Measurements from ENCODE around the gene PDILT.

PDILT gene

DNA sequence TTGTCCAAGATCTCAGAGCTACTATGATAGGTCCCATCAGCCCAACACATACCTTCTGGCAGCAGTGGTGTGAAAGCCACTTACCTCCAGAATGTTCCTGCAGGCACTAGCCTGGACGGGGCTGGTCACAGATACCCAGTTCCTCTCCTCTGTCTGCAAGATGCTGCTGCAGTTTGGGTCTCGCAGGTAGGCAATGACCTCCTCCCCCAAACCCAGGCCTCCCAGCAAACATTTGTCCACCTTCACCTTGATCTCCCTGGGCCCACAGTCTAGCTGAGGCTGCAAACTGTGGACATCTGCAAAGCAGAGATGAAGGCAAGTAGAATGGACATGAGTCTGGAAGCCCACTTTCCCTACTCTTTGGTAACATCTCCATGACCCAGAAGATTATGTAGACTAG, 84.4 kb downstream of the PDILT start:
- ChIA-PET CTCF (interaction anchor here (1.3 kb wide), 1 partner anchor 20 kb away, joined by 8 read pairs; no protein-coding TSS in a partner anchor), POLR2A (no interaction called here)
- no peak for TF ChIP-seq ZNF221 (tag by site-specific recombination; IDR thresholded peaks at IDR 0.05; ENCODE audit: borderline replicate concordance)
- TF ChIP-seq, protein P1, sequence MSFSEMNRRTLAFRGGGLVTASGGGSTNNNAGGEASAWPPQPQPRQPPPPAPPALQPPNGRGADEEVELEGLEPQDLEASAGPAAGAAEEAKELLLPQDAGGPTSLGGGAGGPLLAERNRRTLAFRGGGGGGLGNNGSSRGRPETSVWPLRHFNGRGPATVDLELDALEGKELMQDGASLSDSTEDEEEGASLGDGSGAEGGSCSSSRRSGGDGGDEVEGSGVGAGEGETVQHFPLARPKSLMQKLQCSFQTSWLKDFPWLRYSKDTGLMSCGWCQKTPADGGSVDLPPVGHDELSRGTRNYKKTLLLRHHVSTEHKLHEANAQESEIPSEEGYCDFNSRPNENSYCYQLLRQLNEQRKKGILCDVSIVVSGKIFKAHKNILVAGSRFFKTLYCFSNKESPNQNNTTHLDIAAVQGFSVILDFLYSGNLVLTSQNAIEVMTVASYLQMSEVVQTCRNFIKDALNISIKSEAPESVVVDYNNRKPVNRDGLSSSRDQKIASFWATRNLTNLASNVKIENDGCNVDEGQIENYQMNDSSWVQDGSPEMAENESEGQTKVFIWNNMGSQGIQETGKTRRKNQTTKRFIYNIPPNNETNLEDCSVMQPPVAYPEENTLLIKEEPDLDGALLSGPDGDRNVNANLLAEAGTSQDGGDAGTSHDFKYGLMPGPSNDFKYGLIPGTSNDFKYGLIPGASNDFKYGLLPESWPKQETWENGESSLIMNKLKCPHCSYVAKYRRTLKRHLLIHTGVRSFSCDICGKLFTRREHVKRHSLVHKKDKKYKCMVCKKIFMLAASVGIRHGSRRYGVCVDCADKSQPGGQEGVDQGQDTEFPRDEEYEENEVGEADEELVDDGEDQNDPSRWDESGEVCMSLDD (tag by site-specific recombination; IDR thresholded peaks at IDR 0.05) = no peak
- TF ChIP-seq MYNN (tag by site-specific recombination; IDR thresholded peaks at IDR 0.05; ENCODE audit: borderline replicate concordance) = no peak
- TF ChIP-seq, protein P2, sequence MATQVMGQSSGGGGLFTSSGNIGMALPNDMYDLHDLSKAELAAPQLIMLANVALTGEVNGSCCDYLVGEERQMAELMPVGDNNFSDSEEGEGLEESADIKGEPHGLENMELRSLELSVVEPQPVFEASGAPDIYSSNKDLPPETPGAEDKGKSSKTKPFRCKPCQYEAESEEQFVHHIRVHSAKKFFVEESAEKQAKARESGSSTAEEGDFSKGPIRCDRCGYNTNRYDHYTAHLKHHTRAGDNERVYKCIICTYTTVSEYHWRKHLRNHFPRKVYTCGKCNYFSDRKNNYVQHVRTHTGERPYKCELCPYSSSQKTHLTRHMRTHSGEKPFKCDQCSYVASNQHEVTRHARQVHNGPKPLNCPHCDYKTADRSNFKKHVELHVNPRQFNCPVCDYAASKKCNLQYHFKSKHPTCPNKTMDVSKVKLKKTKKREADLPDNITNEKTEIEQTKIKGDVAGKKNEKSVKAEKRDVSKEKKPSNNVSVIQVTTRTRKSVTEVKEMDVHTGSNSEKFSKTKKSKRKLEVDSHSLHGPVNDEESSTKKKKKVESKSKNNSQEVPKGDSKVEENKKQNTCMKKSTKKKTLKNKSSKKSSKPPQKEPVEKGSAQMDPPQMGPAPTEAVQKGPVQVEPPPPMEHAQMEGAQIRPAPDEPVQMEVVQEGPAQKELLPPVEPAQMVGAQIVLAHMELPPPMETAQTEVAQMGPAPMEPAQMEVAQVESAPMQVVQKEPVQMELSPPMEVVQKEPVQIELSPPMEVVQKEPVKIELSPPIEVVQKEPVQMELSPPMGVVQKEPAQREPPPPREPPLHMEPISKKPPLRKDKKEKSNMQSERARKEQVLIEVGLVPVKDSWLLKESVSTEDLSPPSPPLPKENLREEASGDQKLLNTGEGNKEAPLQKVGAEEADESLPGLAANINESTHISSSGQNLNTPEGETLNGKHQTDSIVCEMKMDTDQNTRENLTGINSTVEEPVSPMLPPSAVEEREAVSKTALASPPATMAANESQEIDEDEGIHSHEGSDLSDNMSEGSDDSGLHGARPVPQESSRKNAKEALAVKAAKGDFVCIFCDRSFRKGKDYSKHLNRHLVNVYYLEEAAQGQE (tag by site-specific recombination; IDR thresholded peaks at IDR 0.05) = no peak
- Histone ChIP-seq H3K4me3 (ENCODE audit: low read depth, low read length) (no peak overlapping the region), H3K27ac (ENCODE audit: extremely low read depth, low read depth, low read length) (no peak overlapping the region), H3K9me3 (ENCODE audit: control insufficient read depth, insufficient read depth, low read depth, low read length) (no peaks in the 10 kb centered on the region), H3K36me3 (ENCODE audit: control insufficient read depth in 2 of 2, insufficient read depth in 1 of 2, low read length in 2 of 2) (no peaks in the 10 kb centered on the region), H3K4me1 (ENCODE audit: control insufficient read depth, insufficient read depth, low read length) (no peaks in the 10 kb centered on the region)

DNA sequence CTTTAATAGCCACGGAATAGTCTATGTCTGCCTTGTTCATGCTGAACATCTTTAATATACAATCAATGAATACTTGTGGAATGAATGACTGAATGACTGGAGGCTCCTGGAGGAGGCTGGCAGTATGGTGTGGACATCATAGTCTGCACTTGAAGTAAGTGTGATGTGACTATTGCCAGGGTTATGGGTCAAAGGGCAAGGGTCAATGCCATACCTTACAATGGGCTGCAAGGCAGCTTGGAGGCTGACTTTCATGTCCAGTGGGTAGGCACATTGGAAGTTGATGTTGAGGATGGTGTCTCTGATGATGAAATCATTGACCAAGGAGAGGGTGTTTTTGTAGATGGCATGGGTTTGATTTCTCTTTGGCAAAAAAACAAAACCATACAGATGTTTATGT, 85.1 kb downstream of the PDILT start:
- Histone ChIP-seq H3K36me3 (ENCODE audit: control insufficient read depth in 2 of 2, insufficient read depth in 1 of 2, low read length in 2 of 2) (no peaks in the 10 kb centered on the region), H3K27ac (ENCODE audit: extremely low read depth, low read depth, low read length) (no peak overlapping the region), H3K4me3 (ENCODE audit: low read depth, low read length) (no peak overlapping the region), H3K4me1 (ENCODE audit: control insufficient read depth, insufficient read depth, low read length) (no peaks in the 10 kb centered on the region), H3K9me3 (ENCODE audit: control insufficient read depth, insufficient read depth, low read depth, low read length) (no peaks in the 10 kb centered on the region)
- ChIA-PET POLR2A (no interaction called here), CTCF (interaction anchor here (1.3 kb wide), 1 partner anchor 19 kb away, joined by 8 read pairs; no protein-coding TSS in a partner anchor)
- no peak for TF ChIP-seq ZNF140 (tag by site-specific recombination; IDR thresholded peaks at IDR 0.05)
- TF ChIP-seq ZNF544 (tag by site-specific recombination; IDR thresholded peaks at IDR 0.05) = no peak
- no peak for TF ChIP-seq ZNF404 (tag by site-specific recombination; IDR thresholded peaks at IDR 0.05)
- TF ChIP-seq SALL2 (tag by site-specific recombination; IDR thresholded peaks at IDR 0.05; ENCODE audit: borderline replicate concordance) = no peak
- TF ChIP-seq ZFP3 (tag by site-specific recombination; IDR thresholded peaks at IDR 0.05; ENCODE audit: low read depth) = no peak
- TF ChIP-seq BCL11A (tag by site-specific recombination; IDR thresholded peaks at IDR 0.05; ENCODE audit: low read depth) = no peak
- no peak for TF ChIP-seq ZNF747 (tag by site-specific recombination; IDR thresholded peaks at IDR 0.05)

DNA sequence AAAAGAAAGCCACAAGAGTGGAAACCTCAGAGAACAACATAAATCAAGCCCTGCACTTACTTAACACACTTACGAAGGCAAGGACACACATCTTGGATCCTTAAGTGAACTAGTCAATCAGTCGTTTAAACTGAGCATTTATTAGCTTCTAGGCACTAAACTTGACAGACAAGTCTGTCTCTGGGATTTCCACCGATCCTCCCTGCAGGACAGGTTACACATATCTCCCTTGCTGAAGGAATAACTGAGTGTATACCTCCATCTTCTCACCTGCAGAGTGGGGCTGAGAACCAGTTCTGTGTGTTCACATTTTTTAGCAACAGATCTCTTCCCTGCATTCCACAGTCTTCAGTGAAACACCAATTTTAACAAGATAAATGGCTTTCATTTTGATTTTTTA, 86.1 kb downstream of the PDILT start:
- POLR2A ChIA-PET = no interaction called here
- TF ChIP-seq, protein P3, sequence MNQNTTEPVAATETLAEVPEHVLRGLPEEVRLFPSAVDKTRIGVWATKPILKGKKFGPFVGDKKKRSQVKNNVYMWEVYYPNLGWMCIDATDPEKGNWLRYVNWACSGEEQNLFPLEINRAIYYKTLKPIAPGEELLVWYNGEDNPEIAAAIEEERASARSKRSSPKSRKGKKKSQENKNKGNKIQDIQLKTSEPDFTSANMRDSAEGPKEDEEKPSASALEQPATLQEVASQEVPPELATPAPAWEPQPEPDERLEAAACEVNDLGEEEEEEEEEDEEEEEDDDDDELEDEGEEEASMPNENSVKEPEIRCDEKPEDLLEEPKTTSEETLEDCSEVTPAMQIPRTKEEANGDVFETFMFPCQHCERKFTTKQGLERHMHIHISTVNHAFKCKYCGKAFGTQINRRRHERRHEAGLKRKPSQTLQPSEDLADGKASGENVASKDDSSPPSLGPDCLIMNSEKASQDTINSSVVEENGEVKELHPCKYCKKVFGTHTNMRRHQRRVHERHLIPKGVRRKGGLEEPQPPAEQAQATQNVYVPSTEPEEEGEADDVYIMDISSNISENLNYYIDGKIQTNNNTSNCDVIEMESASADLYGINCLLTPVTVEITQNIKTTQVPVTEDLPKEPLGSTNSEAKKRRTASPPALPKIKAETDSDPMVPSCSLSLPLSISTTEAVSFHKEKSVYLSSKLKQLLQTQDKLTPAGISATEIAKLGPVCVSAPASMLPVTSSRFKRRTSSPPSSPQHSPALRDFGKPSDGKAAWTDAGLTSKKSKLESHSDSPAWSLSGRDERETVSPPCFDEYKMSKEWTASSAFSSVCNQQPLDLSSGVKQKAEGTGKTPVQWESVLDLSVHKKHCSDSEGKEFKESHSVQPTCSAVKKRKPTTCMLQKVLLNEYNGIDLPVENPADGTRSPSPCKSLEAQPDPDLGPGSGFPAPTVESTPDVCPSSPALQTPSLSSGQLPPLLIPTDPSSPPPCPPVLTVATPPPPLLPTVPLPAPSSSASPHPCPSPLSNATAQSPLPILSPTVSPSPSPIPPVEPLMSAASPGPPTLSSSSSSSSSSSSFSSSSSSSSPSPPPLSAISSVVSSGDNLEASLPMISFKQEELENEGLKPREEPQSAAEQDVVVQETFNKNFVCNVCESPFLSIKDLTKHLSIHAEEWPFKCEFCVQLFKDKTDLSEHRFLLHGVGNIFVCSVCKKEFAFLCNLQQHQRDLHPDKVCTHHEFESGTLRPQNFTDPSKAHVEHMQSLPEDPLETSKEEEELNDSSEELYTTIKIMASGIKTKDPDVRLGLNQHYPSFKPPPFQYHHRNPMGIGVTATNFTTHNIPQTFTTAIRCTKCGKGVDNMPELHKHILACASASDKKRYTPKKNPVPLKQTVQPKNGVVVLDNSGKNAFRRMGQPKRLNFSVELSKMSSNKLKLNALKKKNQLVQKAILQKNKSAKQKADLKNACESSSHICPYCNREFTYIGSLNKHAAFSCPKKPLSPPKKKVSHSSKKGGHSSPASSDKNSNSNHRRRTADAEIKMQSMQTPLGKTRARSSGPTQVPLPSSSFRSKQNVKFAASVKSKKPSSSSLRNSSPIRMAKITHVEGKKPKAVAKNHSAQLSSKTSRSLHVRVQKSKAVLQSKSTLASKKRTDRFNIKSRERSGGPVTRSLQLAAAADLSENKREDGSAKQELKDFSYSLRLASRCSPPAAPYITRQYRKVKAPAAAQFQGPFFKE (tag by site-specific recombination; IDR thresholded peaks at IDR 0.05; ENCODE audit: borderline replicate concordance) = no peak
- no peak for TF ChIP-seq GLIS2 (tag by site-specific recombination; IDR thresholded peaks at IDR 0.05)
- TF ChIP-seq ZNF239 (tag by site-specific recombination; IDR thresholded peaks at IDR 0.05) = no peak
- no peak for TF ChIP-seq ZNF211 (tag by site-specific recombination; IDR thresholded peaks at IDR 0.05; ENCODE audit: low read depth)
- no peak for TF ChIP-seq ZNF600 (tag by site-specific recombination; IDR thresholded peaks at IDR 0.05)
- no peak for TF ChIP-seq HOXC10 (CRISPR knock-in tag; IDR thresholded peaks at IDR 0.05)
- no peak for TF ChIP-seq ZNF792 (tag by site-specific recombination; IDR thresholded peaks at IDR 0.05)
- no peak for TF ChIP-seq ZNF785 (tag by site-specific recombination; IDR thresholded peaks at IDR 0.05)
- Histone ChIP-seq H3K9me3 (ENCODE audit: control insufficient read depth, insufficient read depth, low read depth, low read length) (no peaks in the 10 kb centered on the region), H3K36me3 (ENCODE audit: control insufficient read depth in 2 of 2, insufficient read depth in 1 of 2, low read length in 2 of 2) (no peaks in the 10 kb centered on the region), H3K4me1 (ENCODE audit: control insufficient read depth, insufficient read depth, low read length) (no peaks in the 10 kb centered on the region), H3K27ac (ENCODE audit: extremely low read depth, low read depth, low read length) (no peak overlapping the region), H3K4me3 (ENCODE audit: low read depth, low read length) (no peak overlapping the region)
- CTCF ChIA-PET = no interaction called here

All from HEK293 (cell line).